SK-N-SH (cell line): ENCODE data around the gene TEAD4. TPM values are rescaled to one million over a fixed set of nuclear protein-coding genes. Genes with fewer than 3 reads are reported as not detected.

Source experiments
- CTCF ChIA-PET: fragments of 300-600, 350-600 bp; formaldehyde crosslinking; extraction: SDS; loops from one replicate; lab custom pipeline; 2021; lab: Yijun Ruan, JAX
- POLR2A ChIA-PET: fragments of 350-600 bp; sonication (Branson Sonifier 250); formaldehyde crosslinking; extraction: SDS; loops from one replicate; lab custom pipeline; 2020; ENCODE audit warnings: antibody characterized with exemption, inconsistent platforms; lab: Yijun Ruan, JAX
- DNase-seq: peaks from one replicate; pipeline ENCODE4 v3.0.0; 2012
- H2AFZ ChIP-seq: fragments of 200-600 bp; sonication (generic); 2 replicates; pipeline ENCODE4 v1.8.1; 2016; ENCODE audit warnings: antibody characterized with exemption, mild to moderate bottlenecking, low read depth
- H3F3A ChIP-seq: fragments of 200-600 bp; sonication (generic); replicated peaks from 2 replicates; pipeline ENCODE3; 2016; ENCODE audit warnings: antibody characterized with exemption, mild to moderate bottlenecking; ENCODE audit not compliant: insufficient read depth
- H3K27ac ChIP-seq, 2 experiments: fragments of 200-500 bp in 1 of 2; fragments of 200-600 bp in 1 of 2; sonication (Bioruptor generic) in 1 of 2; sonication (generic), shearing (Covaris generic) in 1 of 2; 2 replicates each; pipeline versions ENCODE4 v1.5.1 to v1.6.1; 2014 to 2016; ENCODE audit warnings: low read depth in 2 of 2, inconsistent platforms in 1 of 2, low read length in 1 of 2, mild to moderate bottlenecking in 1 of 2, mixed read lengths in 1 of 2
- H3K27me3 ChIP-seq: fragments of 200-600 bp; sonication (generic), shearing (Covaris generic); 2 replicates; pipeline ENCODE4 v1.6.1; 2016; ENCODE audit warnings: mixed run types; ENCODE audit not compliant: insufficient read depth
- H3K36me3 ChIP-seq, 2 experiments: fragments of 200-500 bp in 1 of 2; fragments of 200-600 bp in 1 of 2; sonication (Bioruptor generic) in 1 of 2; sonication (generic) in 1 of 2; replicated peaks in 1 of 2; 2 replicates each; pipeline versions ENCODE3 to v1.5.1; 2014 to 2016; ENCODE audit warnings: low read length in 1 of 2, mild to moderate bottlenecking in 1 of 2; ENCODE audit not compliant: insufficient read depth in 2 of 2, control insufficient read depth in 1 of 2
- H3K4me1 ChIP-seq, 2 experiments: fragments of 200-500 bp in 1 of 2; fragments of 200-600 bp in 1 of 2; sonication (Bioruptor generic) in 1 of 2; sonication (generic), shearing (Covaris generic) in 1 of 2; 2 replicates each; pipeline versions ENCODE4 v1.5.1 to v1.6.1; 2014 to 2016; ENCODE audit warnings: low read depth in 1 of 2, low read length in 1 of 2, mixed run types in 1 of 2; ENCODE audit not compliant: insufficient read depth in 2 of 2, control insufficient read depth in 1 of 2
- H3K4me2 ChIP-seq: fragments of 200-600 bp; sonication (generic), shearing (Covaris generic); 2 replicates; pipeline ENCODE4 v1.6.1; 2017; ENCODE audit warnings: mixed run types
- H3K4me3 ChIP-seq, 2 experiments: fragments of 200-500 bp in 1 of 2; fragments of 200-600 bp in 1 of 2; sonication (Bioruptor generic) in 1 of 2; sonication (generic), shearing (Covaris generic) in 1 of 2; 2 replicates each; pipeline versions ENCODE4 v1.5.1 to v1.8.1; 2014 to 2016; ENCODE audit warnings: low read depth in 2 of 2, inconsistent platforms in 1 of 2, low read length in 1 of 2, mild to moderate bottlenecking in 1 of 2, mixed read lengths in 1 of 2, moderate library complexity in 1 of 2
- H3K79me2 ChIP-seq: fragments of 200-600 bp; sonication (generic); 2 replicates; pipeline ENCODE4 v1.8.1; 2017; ENCODE audit warnings: mild to moderate bottlenecking; ENCODE audit not compliant: insufficient read depth
- H3K9ac ChIP-seq: fragments of 200-600 bp; sonication (generic); 2 replicates; pipeline ENCODE4 v1.6.1; 2017; ENCODE audit warnings: mixed run types
- H3K9me2 ChIP-seq: fragments of 200-600 bp; sonication (generic); 2 replicates; pipeline ENCODE4 v1.6.1; 2017; ENCODE audit warnings: mixed run types
- H3K9me3 ChIP-seq: fragments of 200-600 bp; sonication (generic); 2 replicates; pipeline ENCODE4 v1.6.1; 2017; ENCODE audit warnings: mixed run types, mild to moderate bottlenecking, moderate library complexity
- H4K20me1 ChIP-seq: fragments of 200-600 bp; sonication (generic); 2 replicates; pipeline ENCODE4 v1.6.1; 2017; ENCODE audit warnings: mild to moderate bottlenecking, mixed run types; ENCODE audit not compliant: insufficient read depth
- EP300 ChIP-seq, 2 experiments: IDR thresholded peaks; 2 replicates each; pipeline versions ENCODE4 v1.4.0 to v1.6.1; 2012; ENCODE audit warnings: borderline replicate concordance in 1 of 2, low read depth in 1 of 2, low read length in 1 of 2
- EZH2phosphoT487 ChIP-seq: fragments of 200-600 bp; sonication (generic); IDR thresholded peaks from 2 replicates; pipeline ENCODE4 v1.6.1; 2017; ENCODE audit warnings: low read depth, mixed run types, mild to moderate bottlenecking, antibody characterized with exemption, moderate library complexity, borderline replicate concordance
- FOSL2 ChIP-seq: IDR thresholded peaks from 2 replicates; pipeline ENCODE4 v1.4.0; 2012; ENCODE audit warnings: low read depth, mild to moderate bottlenecking, moderate library complexity, borderline replicate concordance
- FOXJ3 ChIP-seq: sonication (generic); formaldehyde crosslinking; IDR thresholded peaks from 2 replicates; pipeline ENCODE4 v1.5.1; 2020; ENCODE audit warnings: mild to moderate bottlenecking, missing genetic modification reagents
- FOXM1 ChIP-seq: IDR thresholded peaks from 2 replicates; pipeline ENCODE4 v1.4.0; 2012; ENCODE audit warnings: low read depth, mild to moderate bottlenecking
- GATA2 ChIP-seq: sonication (generic); formaldehyde crosslinking; IDR thresholded peaks from 2 replicates; pipeline ENCODE4 v1.5.0; 2020; ENCODE audit warnings: mild to moderate bottlenecking, missing genetic modification reagents
- JUND ChIP-seq: IDR thresholded peaks from 2 replicates; pipeline ENCODE4 v1.4.0; 2012
- MAX ChIP-seq: IDR thresholded peaks from 2 replicates; pipeline ENCODE4 v1.4.0; 2012; ENCODE audit warnings: low read depth
- MEF2A ChIP-seq: IDR thresholded peaks from 2 replicates; pipeline ENCODE4 v1.4.0; 2012; ENCODE audit warnings: low read depth, borderline replicate concordance
- MXI1 ChIP-seq: IDR thresholded peaks from 2 replicates; pipeline ENCODE4 v1.6.1; 2012; ENCODE audit warnings: mild to moderate bottlenecking, low read depth, low read length, improper control_type of control experiment
- NFIC ChIP-seq: IDR thresholded peaks from 2 replicates; pipeline ENCODE4 v1.4.0; 2012; ENCODE audit warnings: borderline replicate concordance
- NRF1 ChIP-seq: IDR thresholded peaks from 2 replicates; pipeline ENCODE4 v1.6.1; 2012; ENCODE audit warnings: low read depth, mild to moderate bottlenecking, low read length
- POLR2AphosphoS5 ChIP-seq: IDR thresholded peaks from 2 replicates; pipeline ENCODE4 v1.6.1; 2012; ENCODE audit warnings: low read depth, low read length
- RAD21 ChIP-seq: IDR thresholded peaks from 2 replicates; pipeline ENCODE4 v1.6.1; 2012; ENCODE audit warnings: mild to moderate bottlenecking, low read length
- SIN3A ChIP-seq: IDR thresholded peaks from 2 replicates; pipeline ENCODE4 v1.6.1; 2012; ENCODE audit warnings: low read depth, mild to moderate bottlenecking, low read length, moderate library complexity, borderline replicate concordance
- SMC3 ChIP-seq: IDR thresholded peaks from 2 replicates; pipeline ENCODE4 v1.6.1; 2012; ENCODE audit warnings: low read depth, low read length, improper control_type of control experiment
- TAF1 ChIP-seq: IDR thresholded peaks from 2 replicates; pipeline ENCODE4 v1.6.1; 2012; ENCODE audit warnings: low read depth, mild to moderate bottlenecking, low read length, moderate library complexity, borderline replicate concordance
- TEAD4 ChIP-seq: IDR thresholded peaks from 2 replicates; pipeline ENCODE4 v1.4.0; 2012; ENCODE audit warnings: mild to moderate bottlenecking, borderline replicate concordance; ENCODE audit not compliant: insufficient read depth
- YY1 ChIP-seq: IDR thresholded peaks from 2 replicates; pipeline ENCODE4 v1.4.0; 2012; ENCODE audit warnings: low read depth, mild to moderate bottlenecking
- WGBS: methylation state at CpG from one replicate; pipeline ENCODE4 v1.1.6; 2017; ENCODE audit warnings: low lambda C conversion rate; 5-methylcytosine and 5-hydroxymethylcytosine counted together
- polyA plus RNA-seq, 3 experiments: library from polyadenylated mRNA; depleted of rRNA; stranded (reverse); fragments of >200 nt; gene quantifications; 2 replicates each; pipeline ENCODE4 v1.2.3, GENCODE V29; 2012
- TF ChIP-seq, protein P1 (sequence below): IDR thresholded peaks from 2 replicates; pipeline ENCODE4 v1.6.1; 2012; ENCODE audit warnings: mild to moderate bottlenecking, low read depth, low read length, moderate library complexity

Gene TEAD4
- polyA plus RNA-seq, 1 of the 3 experiments (the other 2 are of a cell fraction): 27.1 TPM

DNA sequence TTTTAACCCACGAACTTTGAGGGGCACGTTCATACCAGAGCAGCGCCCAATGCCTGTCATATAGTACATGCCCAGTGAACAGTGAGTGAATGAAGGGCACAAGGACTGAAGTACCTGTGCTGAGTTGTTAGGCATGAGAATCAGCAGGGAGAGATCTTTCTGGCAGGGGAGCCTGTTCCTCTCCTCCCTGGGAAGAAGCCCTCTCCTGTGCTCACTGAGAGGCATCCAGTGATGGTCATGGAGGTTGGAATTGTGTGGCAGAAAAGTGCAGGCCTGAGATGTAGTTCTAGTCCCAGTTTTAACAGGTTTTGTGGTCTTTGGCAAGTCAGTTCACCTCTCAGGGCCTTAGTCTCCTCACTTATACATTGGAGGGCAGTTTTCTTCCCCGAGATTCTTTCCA lies 20.6 kb downstream of the TEAD4 start:
- H3K27ac ChIP-seq: no peak overlapping the region
- no peaks in the 10 kb centered on the region for H3K36me3 ChIP-seq
- WGBS: 89% methylated on average over 4 of the region's 4 CpGs
- CTCF ChIA-PET: no interaction called here
- H4K20me1 ChIP-seq: 0 out of 2 replicates have a peak, but pooled peaks cover 4% of the 10 kb centered on the region
- no peak overlapping the region for H3K4me3 ChIP-seq
- DNase-seq: no peak
- peaks cover under 1% of the 10 kb centered on the region for H3F3A ChIP-seq
- peaks cover 5% of the 10 kb centered on the region; the same call in 1 of the 2 replicates for H3K79me2 ChIP-seq
- no peaks in the 10 kb centered on the region for H3K27me3 ChIP-seq
- no peak for TF ChIP-seq JUND
- no peak for TF ChIP-seq TEAD4
- TF ChIP-seq POLR2AphosphoS5: no peak
- TF ChIP-seq TAF1: no peak
- no peak for TF ChIP-seq MEF2A
- TF ChIP-seq GATA2 (CRISPR knock-in tag): no peak
- TF ChIP-seq FOSL2: no peak
- no peak for TF ChIP-seq SIN3A
- TF ChIP-seq FOXJ3 (CRISPR knock-in tag): no peak
- no peak for TF ChIP-seq SMC3
- TF ChIP-seq, protein P1, sequence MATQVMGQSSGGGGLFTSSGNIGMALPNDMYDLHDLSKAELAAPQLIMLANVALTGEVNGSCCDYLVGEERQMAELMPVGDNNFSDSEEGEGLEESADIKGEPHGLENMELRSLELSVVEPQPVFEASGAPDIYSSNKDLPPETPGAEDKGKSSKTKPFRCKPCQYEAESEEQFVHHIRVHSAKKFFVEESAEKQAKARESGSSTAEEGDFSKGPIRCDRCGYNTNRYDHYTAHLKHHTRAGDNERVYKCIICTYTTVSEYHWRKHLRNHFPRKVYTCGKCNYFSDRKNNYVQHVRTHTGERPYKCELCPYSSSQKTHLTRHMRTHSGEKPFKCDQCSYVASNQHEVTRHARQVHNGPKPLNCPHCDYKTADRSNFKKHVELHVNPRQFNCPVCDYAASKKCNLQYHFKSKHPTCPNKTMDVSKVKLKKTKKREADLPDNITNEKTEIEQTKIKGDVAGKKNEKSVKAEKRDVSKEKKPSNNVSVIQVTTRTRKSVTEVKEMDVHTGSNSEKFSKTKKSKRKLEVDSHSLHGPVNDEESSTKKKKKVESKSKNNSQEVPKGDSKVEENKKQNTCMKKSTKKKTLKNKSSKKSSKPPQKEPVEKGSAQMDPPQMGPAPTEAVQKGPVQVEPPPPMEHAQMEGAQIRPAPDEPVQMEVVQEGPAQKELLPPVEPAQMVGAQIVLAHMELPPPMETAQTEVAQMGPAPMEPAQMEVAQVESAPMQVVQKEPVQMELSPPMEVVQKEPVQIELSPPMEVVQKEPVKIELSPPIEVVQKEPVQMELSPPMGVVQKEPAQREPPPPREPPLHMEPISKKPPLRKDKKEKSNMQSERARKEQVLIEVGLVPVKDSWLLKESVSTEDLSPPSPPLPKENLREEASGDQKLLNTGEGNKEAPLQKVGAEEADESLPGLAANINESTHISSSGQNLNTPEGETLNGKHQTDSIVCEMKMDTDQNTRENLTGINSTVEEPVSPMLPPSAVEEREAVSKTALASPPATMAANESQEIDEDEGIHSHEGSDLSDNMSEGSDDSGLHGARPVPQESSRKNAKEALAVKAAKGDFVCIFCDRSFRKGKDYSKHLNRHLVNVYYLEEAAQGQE: no peak
- TF ChIP-seq RAD21: no peak
- TF ChIP-seq MXI1: no peak
- H3K9ac ChIP-seq: no peak overlapping the region
- no peak overlapping the region for H2AFZ ChIP-seq
- H3K4me1 ChIP-seq: peaks cover 0 to 9% of the 10 kb centered on the region in 2 experiments; a peak in 1 of 4 replicates
- H3K9me3 ChIP-seq: no peaks in the 10 kb centered on the region
- H3K9me2 ChIP-seq: no peaks in the 10 kb centered on the region
- no peak overlapping the region for H3K4me2 ChIP-seq
- POLR2A ChIA-PET: no interaction called here

- Histone ChIP-seq H4K20me1 (0 out of 2 replicates have a peak, but pooled peaks cover 4% of the 10 kb centered on the region), H3F3A (no peaks in the 10 kb centered on the region), H3K4me3 (no peak overlapping the region), H2AFZ (no peak overlapping the region), H3K9me2 (no peaks in the 10 kb centered on the region), H3K36me3 (no peaks in the 10 kb centered on the region), H3K4me1 (peaks cover 0 to 9% of the 10 kb centered on the region in 2 experiments; a peak in 1 of 4 replicates), H3K27ac (no peak overlapping the region), H3K9me3 (no peaks in the 10 kb centered on the region), H3K4me2 (no peak overlapping the region), H3K79me2 (peaks cover 3% of the 10 kb centered on the region; the same call in 1 of the 2 replicates), H3K27me3 (no peaks in the 10 kb centered on the region), H3K9ac (no peak overlapping the region)
- no peak for DNase-seq
- 82% methylated on average over 7 of the region's 7 CpGs for WGBS
- ChIA-PET POLR2A (no interaction called here), CTCF (interaction anchor here (0.6 kb wide), 1 partner anchor 54 kb away, joined by 3 read pairs; no protein-coding TSS in a partner anchor)
- no peak for TF ChIP-seq EP300 (IDR thresholded peaks at IDR 0.05; ENCODE audit: borderline replicate concordance in 1 of 2, low read depth in 1 of 2, low read length in 1 of 2)
- TF ChIP-seq EZH2phosphoT487: no peak
- TF ChIP-seq, protein P1: no peak
- TF ChIP-seq SIN3A: no peak
- no peak for TF ChIP-seq FOXM1
- TF ChIP-seq MAX: no peak
- no peak for TF ChIP-seq YY1
- TF ChIP-seq NRF1: no peak
- TF ChIP-seq FOXJ3 (CRISPR knock-in tag): no peak
- no peak for TF ChIP-seq JUND
- TF ChIP-seq MXI1: no peak
- TF ChIP-seq NFIC: no peak
- TF ChIP-seq POLR2AphosphoS5: no peak
Measured at GRCh38 chr12:2980630-2981029, 21.4 kb downstream of the TEAD4 start.
